ENCODE data around the gene ZNF154.
"Not testable (repeated sequence)": the region's sequence is repeated elsewhere in the genome, so short reads cannot be mapped to it uniquely, and the experiment has no call there.

Gene ZNF154

DNA sequence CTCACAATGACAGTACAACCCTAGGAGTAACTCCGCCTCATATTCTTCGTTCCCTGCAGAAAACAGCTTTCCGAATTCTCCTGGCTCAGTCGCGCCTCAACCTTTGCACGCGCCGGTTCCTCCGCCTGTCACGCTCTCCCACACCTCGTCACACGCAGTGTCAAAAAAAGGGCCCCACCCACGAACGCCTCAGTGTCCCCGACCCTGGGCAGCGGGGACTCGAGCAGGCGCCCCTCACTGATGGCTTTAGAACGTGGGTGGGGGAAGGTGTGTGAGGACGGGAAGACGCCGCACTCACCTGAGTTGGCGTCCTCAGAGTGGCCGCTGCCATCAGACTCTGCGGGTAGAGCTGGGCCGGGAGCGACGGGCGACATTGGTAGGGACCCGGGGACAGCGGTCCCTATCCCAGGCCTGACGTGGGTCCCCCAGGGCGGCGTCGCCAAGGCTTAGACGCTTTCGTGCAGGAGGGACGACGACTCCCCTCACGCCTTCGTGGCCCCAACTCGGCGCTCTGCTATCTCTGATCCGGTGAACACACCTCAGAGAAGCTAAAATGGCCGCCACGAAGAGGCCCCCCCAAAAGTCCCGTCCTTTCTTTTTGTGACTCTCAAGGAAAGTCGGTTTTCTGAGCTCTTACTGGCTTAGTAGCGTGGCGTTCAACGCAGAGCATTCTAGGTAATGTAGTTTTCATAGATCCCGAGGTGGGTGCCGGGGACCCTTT is at the start of gene ZNF154:
Gene ZNF154, minus strand, starts transcription at position 564 of the 721 bp plus-strand sequence. Its CDS starts 233 bp downstream, at position 331.
- no peak for DNase-seq

DNA sequence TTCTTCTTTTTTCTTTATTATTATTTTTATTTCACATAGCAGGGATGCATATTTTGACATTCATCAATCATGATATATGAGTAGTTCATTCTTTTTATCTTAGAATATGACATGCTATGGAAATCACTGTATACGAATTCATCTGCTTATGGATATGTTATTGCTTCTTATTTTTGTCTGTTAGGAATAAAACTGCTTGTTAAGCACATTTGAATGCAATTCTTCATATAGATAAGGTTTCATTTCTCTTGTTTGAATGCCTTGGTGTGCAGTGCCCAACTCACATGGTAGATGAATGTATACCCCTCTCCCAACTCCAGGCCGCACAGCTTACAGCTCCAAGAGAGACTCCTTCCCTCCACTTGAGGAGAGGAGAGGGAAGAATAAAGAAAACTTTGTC is 48.9 kb upstream of the ZNF154 start:
- no peak for DNase-seq

DNA sequence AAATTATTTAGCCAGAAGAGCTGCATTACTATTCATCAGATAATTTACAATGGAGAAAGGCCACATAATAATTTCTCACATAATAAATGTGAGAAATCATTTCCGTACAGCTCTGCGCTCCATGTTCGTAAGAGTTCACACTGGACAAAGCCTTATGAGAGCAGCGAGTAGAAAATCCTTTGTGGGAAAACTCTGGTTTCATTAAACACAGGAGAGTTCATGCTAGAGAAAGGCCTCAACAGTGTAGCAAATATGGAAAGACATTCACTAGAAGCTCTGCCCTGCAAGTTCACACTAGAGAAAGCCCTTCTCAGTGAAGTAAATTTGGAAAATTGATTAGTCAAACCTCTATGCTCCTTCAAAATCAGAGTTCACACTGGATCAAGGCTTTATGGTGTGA is 46.0 kb upstream of the ZNF154 start:
- no peak for DNase-seq

DNA sequence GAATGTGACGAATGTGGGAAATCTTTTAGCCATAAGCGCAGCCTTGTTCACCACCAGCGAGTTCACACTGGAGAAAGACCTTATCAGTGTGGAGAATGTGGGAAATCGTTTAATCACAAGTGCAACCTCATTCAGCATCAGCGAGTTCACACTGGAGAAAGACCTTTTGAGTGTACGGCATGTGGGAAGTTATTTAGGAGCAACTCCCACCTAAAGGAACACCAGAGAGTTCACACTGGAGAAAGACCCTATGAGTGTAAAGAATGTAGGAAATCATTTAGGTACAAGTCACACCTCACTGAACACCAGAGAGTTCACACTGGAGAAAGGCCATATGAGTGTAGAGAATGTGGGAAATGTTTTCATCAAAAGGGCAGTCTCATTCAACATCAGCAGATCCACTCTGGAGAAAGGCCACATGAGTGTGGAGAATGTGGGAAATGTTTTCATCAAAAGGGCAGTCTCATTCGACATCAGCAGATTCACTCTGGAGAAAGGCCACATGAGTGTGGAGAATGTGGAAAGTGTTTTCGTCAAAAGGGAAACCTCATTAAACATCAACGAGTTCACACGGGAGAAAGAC is 45.2 kb upstream of the ZNF154 start:
- no peak for DNase-seq

DNA sequence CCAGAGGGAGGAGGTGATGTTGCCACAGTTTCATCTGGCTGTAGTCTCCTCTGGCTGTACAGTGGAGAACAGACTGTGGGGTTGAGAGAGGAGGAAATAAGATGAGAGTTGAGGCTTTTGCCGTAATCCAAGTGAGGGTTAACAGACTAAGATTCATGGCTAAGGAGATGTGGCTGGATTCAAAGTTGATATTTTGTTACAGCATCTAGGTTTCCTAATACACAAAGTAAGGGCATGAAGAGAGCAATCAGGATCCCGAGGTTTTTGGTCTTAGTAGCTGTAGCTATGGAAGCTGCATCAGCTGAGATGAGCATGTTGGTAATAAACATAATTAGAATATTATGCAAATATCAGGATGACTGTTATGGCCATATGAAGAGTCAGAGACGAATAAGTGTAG is 39.0 kb upstream of the ZNF154 start:
- no peak for DNase-seq

DNA sequence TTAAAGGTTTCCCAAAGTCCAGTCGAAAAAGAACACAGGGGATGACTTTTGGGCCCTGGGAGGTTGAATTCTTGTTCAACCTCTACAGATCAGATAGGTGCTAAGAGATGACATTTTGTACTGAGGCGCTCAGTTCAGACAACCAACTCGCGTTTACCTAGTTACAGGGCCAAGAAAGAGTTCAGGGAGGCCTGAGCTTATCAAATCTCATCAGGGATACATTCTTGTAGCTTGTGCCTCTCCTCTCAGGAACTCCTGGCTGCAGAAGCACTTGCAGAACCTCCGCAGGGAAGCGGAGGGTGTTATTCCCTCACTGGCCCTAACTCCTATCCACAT is 38.4 kb upstream of the ZNF154 start:
- no peak for DNase-seq

DNA sequence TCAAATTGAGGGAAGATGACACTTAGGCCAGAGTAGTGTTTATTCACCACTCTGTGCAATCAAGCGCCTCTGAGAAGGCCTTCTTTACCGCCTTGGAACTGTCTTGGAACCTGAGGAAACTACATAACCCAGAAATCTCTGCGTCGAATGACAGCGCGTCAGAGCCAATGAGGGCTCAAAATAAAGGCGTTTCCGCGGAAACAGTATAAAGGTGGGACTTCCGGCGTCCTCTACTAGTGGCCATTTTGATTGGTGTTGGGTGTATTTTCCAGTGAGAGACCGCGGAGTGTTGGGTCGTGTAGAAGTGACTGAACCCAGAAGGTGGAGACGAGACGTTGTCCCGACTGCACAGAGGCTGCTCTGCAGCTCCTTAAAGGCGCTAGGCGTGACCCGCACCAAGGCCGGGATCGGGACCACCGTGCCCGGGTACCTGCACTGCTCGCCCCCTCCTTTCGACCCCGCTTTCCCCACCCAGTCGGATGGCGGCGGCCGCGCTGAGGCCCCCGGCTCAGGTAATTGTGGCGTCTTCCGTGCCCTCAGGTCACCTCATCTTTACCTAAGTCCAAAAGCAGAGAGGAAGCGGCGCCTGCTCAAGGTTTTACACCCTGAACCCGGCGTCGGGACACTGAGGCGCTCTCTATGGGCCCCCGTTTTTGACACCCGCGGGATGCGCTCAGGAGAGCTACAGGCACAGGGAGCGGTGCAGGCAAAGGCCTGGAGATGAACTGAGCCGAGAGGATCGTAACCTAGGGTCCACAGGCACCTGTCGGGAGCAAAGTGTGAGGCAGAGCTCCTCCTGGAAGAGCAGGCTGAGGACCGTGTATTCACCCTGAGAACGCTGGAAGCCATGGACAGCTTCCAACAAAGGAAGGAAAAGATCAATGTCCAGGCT is 37.8 kb upstream of the ZNF154 start, which contains the start of gene ZNF776:
Gene ZNF776, plus strand, starts transcription at position 236 of the 892 bp plus-strand sequence. Its CDS starts 244 bp downstream, at position 480.
- peak; percentile 91 to 96 (median 95) for DNase-seq

DNA sequence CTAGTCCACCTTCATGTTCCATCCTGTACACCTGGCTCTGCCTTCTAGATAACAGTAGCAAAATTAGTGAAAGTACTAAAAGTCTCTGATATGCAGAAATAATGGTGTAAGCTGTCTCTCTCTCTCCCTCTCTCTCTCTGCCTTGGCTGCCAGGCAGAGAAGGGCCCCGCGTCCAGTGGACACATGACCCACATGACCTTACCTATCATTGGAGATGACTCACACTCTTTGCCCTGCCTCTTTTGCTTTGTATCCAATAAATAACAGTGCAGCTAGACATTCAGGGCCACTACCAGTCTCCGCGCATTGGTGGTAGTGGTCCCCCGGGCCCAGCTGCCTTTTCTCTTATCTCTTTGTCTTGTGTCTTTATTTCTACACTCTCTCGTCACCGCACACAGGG is 29.8 kb upstream of the ZNF154 start:
- not testable (repeated sequence) for DNase-seq

DNA sequence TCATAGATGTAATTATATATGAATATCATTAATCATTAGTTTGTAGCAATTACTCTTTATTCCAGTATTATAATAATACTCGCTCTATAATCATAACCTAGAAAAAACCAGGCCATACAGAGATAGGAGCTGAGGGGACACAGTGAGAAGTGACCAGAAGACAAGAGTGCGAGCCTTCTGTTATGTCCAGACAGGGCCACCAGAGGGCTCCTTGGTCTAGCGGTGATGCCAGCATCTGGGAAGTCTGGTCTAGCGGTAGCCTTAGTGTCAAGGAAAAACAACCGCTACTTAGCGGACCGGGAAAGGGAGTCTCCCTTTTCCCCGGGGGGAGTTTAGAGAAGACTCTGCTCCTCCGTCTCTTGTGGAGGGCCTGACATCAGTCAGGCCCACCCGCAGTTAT is 29.3 kb upstream of the ZNF154 start:
- DNase-seq, result peak; percentile 47 to 55 (median 53)

DNA sequence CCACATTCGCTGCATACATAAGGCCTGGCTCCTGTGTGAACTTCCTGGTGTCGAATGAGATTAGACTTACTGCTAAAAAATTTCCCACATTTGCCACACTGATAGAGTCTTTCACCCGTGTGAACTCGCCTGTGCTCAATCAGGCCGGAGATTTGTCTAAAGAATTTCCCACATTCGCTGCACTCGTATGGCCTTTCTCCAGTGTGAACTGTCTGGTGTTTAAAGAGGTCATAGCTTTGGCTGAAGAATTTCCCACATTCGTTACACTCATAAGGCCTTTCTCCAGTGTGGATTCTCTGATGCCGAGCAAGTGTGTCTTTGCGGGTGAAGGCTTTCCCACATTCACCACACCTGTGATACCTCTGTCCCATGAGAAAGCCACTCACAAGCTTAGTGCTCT is 11.9 kb upstream of the ZNF154 start:
- DNase-seq, result no peak

DNA sequence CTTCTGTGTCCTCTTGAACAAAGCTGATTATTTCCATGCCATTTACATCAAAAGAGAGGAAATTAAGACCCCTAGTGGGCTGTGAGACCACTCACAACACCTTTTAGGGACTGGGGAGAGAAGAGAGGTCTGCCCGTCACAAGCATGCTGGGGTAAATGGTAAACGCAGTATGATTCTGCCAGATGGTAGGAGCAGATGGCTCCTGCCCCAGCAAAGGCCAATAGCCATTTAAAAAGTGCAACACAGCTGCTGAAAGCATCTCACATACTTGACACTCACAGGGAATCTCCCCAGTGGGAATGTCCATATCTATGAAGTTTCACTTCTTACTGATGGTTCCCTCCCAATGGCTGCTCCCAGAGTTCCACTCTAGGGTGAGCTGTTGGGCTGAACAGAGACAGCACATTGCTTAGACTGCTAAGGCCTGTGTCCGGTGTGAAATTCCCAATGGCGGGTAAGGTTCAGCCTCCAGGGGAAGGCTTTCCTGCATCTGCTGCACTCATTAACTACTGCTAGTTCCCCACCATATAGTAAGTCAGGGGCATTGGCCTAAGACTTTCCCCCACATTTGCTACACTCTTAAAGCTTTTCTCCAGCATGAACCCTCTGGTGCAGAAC is 11.0 kb upstream of the ZNF154 start:
- DNase-seq, result no peak

DNA sequence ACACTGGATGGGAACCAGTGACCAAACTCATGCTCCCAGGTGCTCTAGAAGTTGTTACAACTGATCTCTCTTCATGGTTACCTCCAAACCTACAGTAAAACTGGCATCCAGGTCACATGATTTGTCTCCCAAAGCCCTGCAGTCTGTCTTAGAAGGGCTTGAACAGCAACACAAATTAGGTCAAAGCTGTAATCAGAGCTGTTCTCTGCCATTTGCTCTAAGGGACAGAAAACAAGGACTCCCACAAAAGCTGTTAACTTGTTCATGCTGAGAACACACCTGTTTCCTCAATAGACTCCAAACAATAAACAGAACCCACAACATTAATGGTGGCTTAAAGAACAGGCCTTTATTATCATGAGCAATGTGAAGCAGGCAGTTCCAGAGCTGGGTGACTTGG is 10.4 kb upstream of the ZNF154 start:
- no peak for DNase-seq

DNA sequence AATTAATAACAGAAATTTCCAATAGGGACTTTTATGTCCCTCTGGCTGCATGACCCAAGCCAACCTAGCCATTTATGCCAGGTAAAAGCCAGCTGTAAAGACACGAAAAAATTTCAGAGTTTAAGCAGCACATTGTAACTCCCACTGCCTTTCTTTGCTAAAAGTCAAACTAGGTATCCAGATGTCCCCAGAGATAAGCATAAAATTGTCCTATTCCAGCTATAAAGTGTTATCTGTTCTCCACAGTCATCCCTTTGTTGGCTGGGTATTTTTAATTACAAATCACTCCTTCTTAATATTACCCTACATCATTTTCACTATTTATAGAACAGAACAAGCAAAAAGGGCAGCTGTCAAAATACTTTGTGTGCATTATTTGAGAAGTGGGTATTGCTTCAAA is 3.2 kb upstream of the ZNF154 start:
- DNase-seq, result no peak

DNA sequence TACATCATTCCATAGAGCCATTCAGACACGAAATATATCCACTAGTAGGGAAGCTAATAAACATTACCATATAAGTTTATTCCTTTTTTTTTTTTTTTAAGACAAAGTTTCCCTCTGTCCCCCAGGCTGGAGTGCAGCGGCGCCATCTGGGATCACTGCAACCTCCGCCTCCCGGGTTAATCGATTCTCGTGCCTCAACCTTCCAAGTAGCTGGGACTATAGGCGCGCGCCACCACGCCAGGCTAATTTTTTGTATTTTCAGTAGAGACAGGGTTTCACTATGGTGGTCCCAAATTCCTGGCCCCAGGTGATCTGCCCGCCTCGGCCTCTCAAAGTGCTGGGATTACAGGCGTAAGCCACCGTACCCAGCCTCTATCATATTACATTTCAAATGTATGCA is 612 bp upstream of the ZNF154 start:
- no peak for DNase-seq

DNA sequence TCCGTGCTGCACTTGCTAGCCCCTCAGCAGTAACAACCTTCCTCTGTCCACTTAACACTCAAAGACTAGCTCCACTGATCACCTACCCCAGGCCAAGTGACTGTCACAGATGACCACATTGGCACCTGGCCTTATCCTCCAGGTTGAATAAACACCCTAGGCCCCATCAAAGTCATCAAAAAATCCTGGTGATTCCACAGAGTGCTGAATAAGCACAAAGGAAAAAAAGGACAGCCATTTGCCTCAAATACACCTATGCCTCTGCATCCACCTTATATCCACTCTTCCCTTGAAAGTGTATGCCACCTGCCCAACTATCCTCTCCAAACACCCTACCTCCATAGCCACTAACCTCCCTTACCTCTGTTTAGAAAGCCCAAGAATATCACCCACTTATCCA is 2.7 kb downstream of the ZNF154 start:
- DNase-seq, result no peak

DNA sequence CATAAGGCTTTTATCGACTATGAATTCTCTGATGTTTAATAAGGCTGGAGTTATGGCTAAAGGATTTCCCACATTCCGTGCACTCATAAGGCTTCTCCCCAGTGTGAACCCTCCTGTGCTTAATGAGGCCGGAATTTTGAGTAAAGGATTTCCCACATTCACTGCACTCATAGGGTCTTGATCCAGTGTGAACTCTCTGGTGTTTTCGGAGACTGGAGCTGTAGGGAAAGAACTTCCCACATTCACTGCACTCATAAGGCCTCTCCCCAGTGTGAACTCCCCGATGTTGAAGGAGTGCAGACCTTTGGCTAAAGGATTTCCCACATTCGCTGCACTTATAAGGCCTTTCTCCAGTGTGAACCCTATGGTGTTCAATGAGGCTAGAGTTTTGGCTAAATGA is 7.4 kb downstream of the ZNF154 start:
- no peak for DNase-seq

DNA sequence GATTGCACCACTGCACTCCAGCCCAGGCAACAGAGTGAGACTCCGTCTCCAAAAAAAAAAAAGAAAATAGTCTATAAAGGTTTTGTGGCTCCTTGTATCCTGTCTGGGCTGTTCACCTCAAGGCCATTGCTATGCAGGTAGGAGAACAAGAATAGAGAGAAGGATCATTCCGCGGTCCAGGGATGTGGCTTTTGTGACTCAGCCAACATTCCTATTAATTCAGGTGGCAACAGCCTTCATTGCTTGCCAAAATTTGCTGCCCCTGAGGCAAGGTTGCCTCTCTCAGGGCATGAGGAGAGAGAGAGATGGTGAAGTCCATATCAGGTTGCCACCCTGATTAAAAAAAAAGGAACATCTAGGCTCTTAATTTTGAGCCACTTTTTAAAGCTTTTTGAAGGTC is 19.3 kb downstream of the ZNF154 start:
- no peak for DNase-seq

DNA sequence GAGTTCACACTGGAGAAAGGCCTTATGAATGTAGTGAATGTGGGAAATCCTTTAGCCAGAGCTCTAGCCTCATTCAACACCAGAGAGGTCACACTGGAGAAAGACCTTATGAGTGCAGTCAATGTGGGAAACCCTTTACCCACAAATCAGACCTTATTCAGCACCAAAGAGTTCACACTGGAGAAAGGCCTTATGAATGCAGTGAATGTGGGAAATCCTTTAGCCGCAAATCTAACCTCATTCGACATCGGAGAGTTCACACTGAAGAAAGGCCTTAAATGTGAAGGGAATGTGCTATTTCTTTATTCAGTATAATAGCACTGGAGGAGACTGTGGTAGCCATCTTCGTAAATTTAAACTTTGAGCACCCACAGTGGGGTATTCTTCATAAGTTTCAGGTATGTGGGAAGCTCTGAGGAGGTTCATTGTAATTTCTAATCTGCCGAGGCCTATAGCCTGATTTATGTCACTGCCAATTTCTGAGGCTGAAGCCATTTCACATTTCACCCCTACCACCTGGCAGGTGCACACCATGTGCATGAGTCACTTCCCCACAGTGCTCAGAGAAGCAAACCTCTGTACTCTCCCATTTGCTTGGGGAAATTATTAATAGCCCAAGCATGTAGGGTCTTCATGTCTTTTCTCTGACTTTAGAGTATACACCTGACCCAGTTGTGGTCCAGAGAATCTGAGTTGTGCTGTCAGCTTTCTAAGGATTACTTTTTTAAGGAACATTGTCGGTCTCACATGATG is 20.8 kb downstream of the ZNF154 start:
- no peak for DNase-seq

DNA sequence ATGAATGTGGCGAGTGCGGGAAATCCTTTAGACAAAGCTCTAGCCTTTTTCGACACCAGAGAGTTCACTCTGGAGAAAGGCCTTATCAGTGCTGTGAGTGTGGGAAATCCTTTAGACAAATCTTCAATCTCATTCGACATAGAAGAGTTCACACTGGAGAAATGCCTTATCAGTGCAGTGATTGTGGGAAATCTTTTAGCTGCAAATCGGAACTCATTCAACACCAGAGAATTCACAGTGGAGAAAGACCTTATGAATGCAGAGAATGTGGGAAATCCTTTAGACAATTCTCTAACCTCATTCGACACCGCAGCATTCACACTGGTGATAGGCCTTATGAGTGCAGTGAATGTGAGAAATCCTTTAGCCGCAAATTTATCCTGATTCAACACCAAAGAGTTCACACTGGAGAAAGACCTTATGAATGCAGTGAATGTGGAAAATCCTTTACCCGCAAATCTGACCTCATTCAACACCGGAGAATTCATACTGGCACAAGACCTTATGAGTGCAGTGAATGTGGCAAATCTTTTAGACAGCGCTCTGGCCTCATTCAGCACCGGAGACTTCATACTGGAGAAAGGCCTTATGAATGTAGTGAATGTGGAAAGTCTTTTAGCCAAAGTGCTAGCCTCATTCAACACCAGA is 21.5 kb downstream of the ZNF154 start:
- DNase-seq, result no peak

DNA sequence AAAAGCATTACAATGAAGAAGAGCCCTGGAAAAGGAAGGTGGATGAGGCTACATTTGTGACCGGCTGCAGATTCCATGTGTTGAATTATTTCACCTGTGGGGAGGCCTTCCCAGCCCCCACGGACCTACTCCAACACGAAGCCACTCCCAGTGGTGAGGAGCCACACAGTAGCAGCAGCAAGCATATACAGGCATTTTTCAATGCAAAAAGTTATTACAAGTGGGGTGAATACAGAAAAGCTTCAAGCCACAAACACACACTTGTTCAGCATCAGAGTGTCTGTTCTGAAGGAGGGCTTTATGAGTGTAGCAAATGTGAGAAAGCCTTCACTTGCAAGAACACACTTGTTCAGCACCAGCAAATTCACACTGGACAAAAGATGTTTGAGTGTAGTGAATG is 22.3 kb downstream of the ZNF154 start:
- no peak for DNase-seq

DNA sequence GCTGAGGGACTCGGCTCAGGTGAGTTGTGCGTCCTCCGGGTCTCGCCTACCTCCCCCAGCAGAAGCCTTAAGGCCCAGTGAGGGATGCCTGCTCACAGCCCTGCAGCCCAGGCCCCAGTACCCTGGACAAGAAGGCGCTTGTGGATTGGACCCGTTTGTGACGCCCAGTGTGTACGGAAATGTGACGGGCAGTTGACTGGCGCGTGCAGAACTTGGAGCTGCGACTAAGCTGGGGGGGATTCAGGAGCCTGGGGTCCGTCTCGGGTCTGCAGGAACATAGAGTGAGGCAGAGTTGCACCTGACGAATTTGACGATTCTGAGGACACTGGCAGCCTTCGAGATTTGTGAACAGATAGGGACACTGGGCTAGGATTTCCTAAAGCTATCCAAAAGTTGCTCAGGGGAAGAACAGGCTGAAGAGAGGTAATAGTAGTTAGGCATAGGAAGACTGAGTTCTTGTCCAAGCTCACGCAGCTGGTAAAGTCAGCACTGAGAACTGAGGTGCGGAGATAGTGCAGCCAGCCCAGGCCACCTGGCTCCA is 26.7 kb downstream of the ZNF154 start:
- no peak for DNase-seq

DNA sequence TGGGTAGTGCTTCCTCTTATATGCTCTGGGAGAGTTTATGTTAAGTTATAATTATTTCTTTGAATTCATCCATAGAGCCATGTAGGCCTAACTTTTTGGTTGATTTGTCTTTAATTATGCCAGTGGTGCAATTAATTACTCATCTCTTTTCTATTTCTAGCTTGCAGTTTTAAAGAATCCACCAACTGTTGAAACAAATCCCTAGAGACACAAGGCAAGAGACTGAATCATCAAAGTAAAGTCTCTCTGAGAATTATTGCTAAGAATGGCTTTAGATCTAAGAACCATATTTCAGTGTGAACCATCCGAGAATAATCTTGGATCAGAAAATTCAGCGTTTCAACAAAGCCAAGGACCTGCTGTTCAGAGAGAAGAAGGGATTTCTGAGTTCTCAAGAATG is 33.1 kb downstream of the ZNF154 start:
- DNase-seq, result no peak

All from suppressor macrophage treated with lipopolysaccharide for 1 hour (primary cell).